Urinary bladder (tissue), 4 donors: ENCODE measurements around the gene N4BP3. TPM values are rescaled to one million over a fixed set of nuclear protein-coding genes. Genes with fewer than 3 reads are reported as not detected.
A peak's percentile ranks its signal among the peaks of the same experiment; 100 is the strongest.

Experiments
- DNase-seq: peaks from one replicate; pipeline ENCODE4 v3.0.0-alpha.2; 2015; ENCODE audit errors: extremely low spot score
- H3K27ac ChIP-seq: one replicate; pipeline ENCODE4 v1.5.1; 2013; ENCODE audit warnings: low read depth, mild to moderate bottlenecking, moderate library complexity
- H3K36me3 ChIP-seq: one replicate; pipeline ENCODE4 v1.6.1; 2013; ENCODE audit warnings: mild to moderate bottlenecking, moderate library complexity; ENCODE audit not compliant: insufficient read depth
- H3K4me1 ChIP-seq: one replicate; pipeline ENCODE4 v1.6.1; 2013; ENCODE audit warnings: mild to moderate bottlenecking, moderate library complexity; ENCODE audit not compliant: insufficient read depth
- H3K4me3 ChIP-seq: one replicate; pipeline ENCODE4 v1.5.1; 2013; ENCODE audit warnings: low read depth, low read length
- WGBS: extraction: QIAGEN DNeasy Blood & Tissue Kit; methylation state at CpG from one replicate; pipeline ENCODE4 v1.1.7; 2013; 5-methylcytosine and 5-hydroxymethylcytosine counted together
- polyA plus RNA-seq: library from polyadenylated mRNA; stranded (reverse); fragments of 200-250 nt; gene quantifications from one replicate; pipeline ENCODE4 v1.2.3, GENCODE V29; 2013
- total RNA-seq: library from RNA; depleted of rRNA; stranded (reverse); fragments of >200 nt; gene quantifications from one replicate; pipeline ENCODE4 v1.2.3, GENCODE V29; 2014
- donor health status: healthy with polysubstance abuse.
- donor health status: healthy.

Gene N4BP3
- total and polyA plus RNA-seq, 2 donors, result 2.4 to 4.2 TPM

DNA sequence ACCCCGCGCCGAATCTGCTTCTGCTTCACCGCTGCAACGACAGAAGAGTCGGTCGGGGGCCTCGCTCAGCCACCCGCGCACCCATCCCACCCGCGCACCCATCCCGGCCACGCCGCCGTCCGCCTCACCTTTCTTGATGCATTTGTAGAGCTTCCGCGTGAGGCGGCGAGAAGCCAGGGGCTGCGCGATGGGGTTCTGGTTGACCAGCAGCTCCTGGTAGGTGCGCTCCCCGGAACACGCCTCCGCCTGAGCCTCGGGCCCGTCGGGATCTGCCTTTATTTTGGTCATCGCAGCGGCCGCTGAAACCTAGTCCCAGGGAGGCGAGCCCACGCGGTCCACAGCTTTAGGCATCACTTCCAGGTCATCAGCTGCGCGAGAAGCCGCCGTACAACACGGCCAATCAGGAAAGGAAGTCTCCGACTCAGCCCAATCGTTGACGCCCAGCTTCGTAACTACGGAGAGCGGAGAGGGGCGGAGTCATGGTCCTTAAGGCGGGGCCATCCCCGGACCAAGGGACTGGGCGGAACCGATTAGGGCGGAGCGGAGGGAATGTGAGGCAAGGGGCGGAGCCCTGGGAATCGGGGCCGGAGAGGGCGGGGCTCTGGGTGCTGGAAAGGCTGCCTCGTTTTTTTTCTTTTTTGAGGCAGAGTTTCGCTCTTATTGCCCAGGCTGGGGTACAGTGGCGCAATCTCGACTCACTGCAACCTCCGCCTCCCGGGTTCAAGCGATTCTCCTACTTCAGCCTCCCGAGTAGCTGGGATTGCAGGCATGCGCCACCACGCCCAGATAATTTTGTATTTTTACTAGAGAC is 40.4 kb downstream of the N4BP3 start, which contains the start of gene NHP2:
NHP2 (minus strand) TSS at position 356 of the 811 bp plus-strand sequence; CDS start at position 288, 68 bp downstream.
- Histone ChIP-seq H3K36me3 (no peaks in the 10 kb centered on the region), H3K4me1 (no peaks in the 10 kb centered on the region), H3K4me3 (peak within 1 kb of the TSS; percentile 58), H3K27ac (no peak within 1 kb of the TSS)
- peak; percentile 99 for DNase-seq
- WGBS, result 2% methylated on average over 68 of the region's 68 CpGs

DNA sequence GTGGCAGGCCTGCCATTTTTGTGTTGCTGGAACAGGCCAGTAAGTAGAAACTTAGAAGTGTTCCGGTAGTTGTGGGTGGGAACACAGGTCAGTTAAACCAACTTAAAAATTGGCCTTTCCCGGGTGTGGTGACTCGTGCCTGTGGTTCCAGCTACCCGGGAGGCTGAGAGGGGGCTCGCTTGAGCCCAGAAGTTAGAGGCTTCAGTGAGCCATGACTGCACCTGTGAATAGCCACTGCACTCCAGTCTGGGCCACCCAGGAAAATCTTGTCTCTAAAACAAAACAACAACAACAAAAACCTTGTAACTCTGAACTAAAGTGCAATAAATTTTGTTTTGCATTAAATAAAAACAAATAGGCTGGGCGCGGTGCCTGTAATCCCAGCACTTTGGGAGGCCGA is 41.7 kb downstream of the N4BP3 start:
- Histone ChIP-seq H3K4me1 (no peaks in the 10 kb centered on the region), H3K36me3 (no peaks in the 10 kb centered on the region), H3K27ac (no peak overlapping the region), H3K4me3 (no peak overlapping the region)
- 81% methylated on average over 8 of the region's 8 CpGs for WGBS
- DNase-seq, result no peak

DNA sequence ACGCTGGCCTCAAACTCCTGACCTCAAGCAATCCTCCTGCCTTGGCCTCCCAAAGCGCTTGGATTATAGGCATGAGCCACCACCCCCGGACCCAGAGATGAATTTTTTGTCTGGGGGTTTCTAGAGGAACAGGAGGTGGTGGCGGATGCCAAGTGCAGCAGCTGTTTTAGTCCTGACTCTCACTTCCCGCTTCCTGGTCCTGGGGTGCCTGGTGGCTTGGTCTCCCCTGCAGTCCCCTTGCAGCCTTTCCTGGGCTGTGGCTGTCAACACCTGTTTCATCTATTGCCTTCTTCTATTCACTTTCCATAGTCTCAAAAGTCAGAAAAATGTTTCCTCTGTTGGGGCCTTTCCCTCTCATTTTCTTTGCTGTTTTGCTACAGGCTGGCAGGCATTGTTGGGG is 46.8 kb downstream of the N4BP3 start:
- Histone ChIP-seq H3K27ac (no peak overlapping the region), H3K4me3 (no peak overlapping the region), H3K36me3 (no peaks in the 10 kb centered on the region), H3K4me1 (no peaks in the 10 kb centered on the region)
- 86% methylated on average over 5 of the region's 5 CpGs for WGBS
- DNase-seq, result no peak

DNA sequence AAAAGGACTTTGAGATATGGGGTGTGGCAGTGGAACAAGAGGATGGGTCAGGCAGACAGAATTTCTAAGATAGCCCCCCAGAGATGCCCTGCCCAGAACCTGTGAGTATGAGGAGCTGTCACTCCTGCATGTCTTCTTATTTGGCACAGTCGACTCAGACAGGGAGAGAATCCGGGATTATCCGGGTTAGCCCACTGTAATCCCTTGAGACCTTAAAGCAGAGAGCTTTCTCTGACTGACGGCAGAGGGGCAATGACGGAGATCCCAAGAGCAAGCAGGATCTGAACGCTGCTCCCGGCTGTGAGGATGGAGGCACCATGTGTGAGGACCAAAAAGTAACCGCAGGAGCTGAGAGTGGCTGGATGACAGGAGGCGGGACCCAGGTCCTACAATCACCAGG is 49.1 kb downstream of the N4BP3 start:
- H3K27ac ChIP-seq, result no peak overlapping the region
- no peak overlapping the region for H3K4me3 ChIP-seq
- no peaks in the 10 kb centered on the region for H3K4me1 ChIP-seq
- 70% methylated on average over 9 of the region's 9 CpGs for WGBS
- DNase-seq, result no peak
- H3K36me3 ChIP-seq, result no peaks in the 10 kb centered on the region

DNA sequence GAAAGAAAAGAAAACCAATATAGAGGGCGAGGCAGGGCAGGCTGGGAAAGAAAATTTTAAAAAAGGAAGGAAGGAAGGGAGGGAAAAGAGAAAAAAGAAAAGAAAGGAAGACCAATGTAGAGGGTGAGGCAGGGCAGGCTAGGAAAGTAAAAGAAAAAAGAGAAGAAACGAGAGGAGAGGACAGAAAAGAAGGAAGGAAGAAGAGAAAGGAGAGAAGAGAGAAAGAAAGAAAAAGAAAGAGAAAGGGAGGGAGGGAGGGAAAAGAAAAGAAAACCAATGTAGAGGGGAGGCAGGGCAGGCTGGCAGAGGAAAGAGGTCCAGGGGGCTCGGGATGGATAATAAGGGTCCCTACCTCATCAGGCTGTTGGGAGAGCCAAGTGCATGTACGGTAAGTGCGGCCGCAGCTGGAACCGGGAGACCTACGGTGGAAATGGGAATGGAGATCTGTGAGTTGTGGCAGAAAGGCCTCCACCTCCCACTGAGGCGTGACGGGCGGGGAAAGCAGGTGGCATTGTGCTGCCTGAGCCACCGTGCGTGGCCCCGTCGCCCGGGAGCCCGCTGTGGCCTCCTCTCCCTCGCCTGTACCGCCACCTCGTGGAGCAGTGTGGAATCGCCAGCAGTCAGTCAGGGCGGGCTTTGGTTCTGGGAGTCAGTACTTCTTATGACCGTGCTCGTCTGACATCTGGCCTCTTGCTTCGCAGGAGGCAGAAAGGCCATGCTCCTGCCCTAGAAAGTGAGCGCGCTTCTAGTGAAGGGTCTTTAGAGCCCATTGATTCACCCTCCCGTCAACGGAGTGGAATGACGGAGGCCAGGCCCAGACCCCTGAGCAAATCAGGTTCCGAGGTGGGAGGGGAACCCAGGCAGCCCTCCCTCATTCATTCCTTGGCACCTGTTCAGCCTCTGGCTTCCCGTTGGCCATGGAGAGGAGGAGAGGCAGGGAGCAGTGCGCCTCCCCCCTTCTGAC is 50.7 kb downstream of the N4BP3 start:
- Histone ChIP-seq H3K36me3 (no peaks in the 10 kb centered on the region), H3K4me1 (no peaks in the 10 kb centered on the region), H3K4me3 (no peak overlapping the region), H3K27ac (no peak overlapping the region)
- peak; percentile 46 for DNase-seq
- WGBS, result 9% methylated on average over 33 of the region's 33 CpGs

DNA sequence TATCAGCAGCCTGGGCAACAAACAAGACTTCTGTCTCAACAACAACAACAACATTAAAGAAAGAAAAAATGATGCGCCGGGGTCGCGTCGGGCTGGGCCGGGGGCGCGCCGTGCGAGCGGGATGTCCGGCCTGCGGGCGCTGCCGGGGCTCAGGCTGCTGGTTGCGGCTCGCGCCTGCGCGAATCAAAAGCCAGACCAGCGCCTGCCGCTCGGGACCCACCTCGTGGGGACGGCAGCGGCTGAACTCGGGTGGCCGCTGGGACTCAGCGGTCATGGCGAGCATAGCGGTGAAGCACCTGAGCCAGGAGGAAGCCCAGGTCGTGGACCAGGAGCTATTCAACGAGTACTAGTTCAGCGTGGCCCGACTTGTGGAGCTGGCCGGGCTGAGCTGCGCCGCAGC is 52.2 kb downstream of the N4BP3 start:
- 31% methylated on average over 38 of the region's 38 CpGs for WGBS
- H3K4me1 ChIP-seq, result no peaks in the 10 kb centered on the region
- no peak for DNase-seq
- no peak overlapping the region for H3K4me3 ChIP-seq
- H3K27ac ChIP-seq, result no peak overlapping the region
- no peaks in the 10 kb centered on the region for H3K36me3 ChIP-seq

DNA sequence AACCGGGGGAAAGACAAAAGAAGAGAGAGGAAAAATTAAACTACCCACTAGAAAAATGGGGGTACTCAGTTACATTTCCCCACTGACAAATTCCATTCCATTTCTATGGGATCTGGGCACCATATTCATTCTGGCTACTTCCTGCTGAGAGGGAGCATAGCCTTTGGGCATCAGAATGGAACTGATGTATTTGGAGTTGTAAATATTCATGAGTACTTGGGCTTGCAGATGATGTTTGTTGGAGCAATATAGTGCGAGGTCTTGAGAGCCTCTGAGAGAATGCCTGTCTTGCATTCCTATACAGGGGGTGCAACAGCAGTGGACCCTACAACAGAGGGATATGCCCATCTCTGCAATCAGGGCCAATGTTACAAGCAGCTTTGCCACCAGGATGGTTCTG is 57.1 kb downstream of the N4BP3 start:
- no peak for DNase-seq
- H3K4me3 ChIP-seq, result no peak overlapping the region
- no peaks in the 10 kb centered on the region for H3K4me1 ChIP-seq
- no peak overlapping the region for H3K27ac ChIP-seq
- 92% methylated on average over 2 of the region's 2 CpGs for WGBS
- H3K36me3 ChIP-seq, result no peaks in the 10 kb centered on the region

DNA sequence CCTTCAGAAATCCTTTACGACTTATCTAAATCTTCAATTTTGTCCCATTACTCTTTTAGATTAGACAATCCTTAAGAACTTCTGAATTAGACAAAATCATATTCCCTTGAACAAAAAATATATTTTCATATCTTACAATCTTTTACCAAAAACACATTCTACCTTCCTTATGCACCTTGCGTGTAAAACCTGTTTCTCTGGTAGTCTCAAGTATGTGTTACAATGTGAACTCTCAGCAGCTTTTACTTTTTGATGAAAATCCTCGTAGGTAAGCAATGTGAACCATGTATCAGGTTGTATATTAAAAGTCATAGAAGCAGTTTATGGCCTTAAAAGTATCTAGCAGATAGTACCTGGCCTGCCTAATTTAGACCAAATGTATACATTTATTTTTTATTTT is 61.1 kb downstream of the N4BP3 start:
- Histone ChIP-seq H3K36me3 (no peaks in the 10 kb centered on the region), H3K27ac (no peak overlapping the region), H3K4me3 (no peak overlapping the region), H3K4me1 (no peaks in the 10 kb centered on the region)
- no peak for DNase-seq
- 84% methylated on average over 3 of the region's 3 CpGs for WGBS

Other genes with a start within 250 kb of the N4BP3 start
- gene PROP1, start 117.3 kb upstream of the N4BP3 start, total RNA-seq, result not detected
- gene PROP1, start 117.3 kb upstream of the N4BP3 start, polyA plus RNA-seq, result not detected
- gene RMND5B, start 17.5 kb downstream of the N4BP3 start, total RNA-seq, result 18.1 TPM
- 48.3 TPM for gene RMND5B, start 17.5 kb downstream of the N4BP3 start, polyA plus RNA-seq
- 44.0 TPM for gene NHP2, start 40.4 kb downstream of the N4BP3 start, total RNA-seq
- 203 TPM for gene NHP2, start 40.4 kb downstream of the N4BP3 start, polyA plus RNA-seq
- gene GMCL2, start 73.8 kb downstream of the N4BP3 start, total RNA-seq, result 0.16 TPM
- gene GMCL2, start 73.8 kb downstream of the N4BP3 start, polyA plus RNA-seq, result not detected
- gene HNRNPAB, start 91.0 kb downstream of the N4BP3 start, total RNA-seq, result 46.3 TPM
- gene HNRNPAB, start 91.0 kb downstream of the N4BP3 start, polyA plus RNA-seq, result 109 TPM
- 49.1 TPM for gene PHYKPL, start 119.3 kb downstream of the N4BP3 start, total RNA-seq
- 40.3 TPM for gene PHYKPL, start 119.3 kb downstream of the N4BP3 start, polyA plus RNA-seq